GM19467 (cell line): ENCODE results near the gene BRDT.
"Not testable (repeated sequence)": the region's sequence is repeated elsewhere in the genome, so short reads cannot be mapped to it uniquely, and the experiment has no call there.

Source experiments
- ATAC-seq: cut with Tn5 transposase; IDR thresholded peaks from one replicate; pipeline ENCODE4 v1.9.1; 2021; ENCODE audit warnings: mild to moderate bottlenecking, moderate library complexity; ENCODE audit not compliant: unreplicated experiment

The BRDT gene

GRCh38 chr1:91981996-91982609 lies 32.9 kb downstream of the BRDT start:
- no peak for ATAC-seq

GRCh38 chr1:91993256-91993655 lies 44.1 kb downstream of the BRDT start:
- ATAC-seq, result no peak

GRCh38 chr1:91997607-91998195 lies 48.5 kb downstream of the BRDT start:
- ATAC-seq, result no peak

- ATAC-seq, result no peak
Measured at GRCh38 chr1:92004129-92004528, 54.9 kb downstream of the BRDT start.

DNA sequence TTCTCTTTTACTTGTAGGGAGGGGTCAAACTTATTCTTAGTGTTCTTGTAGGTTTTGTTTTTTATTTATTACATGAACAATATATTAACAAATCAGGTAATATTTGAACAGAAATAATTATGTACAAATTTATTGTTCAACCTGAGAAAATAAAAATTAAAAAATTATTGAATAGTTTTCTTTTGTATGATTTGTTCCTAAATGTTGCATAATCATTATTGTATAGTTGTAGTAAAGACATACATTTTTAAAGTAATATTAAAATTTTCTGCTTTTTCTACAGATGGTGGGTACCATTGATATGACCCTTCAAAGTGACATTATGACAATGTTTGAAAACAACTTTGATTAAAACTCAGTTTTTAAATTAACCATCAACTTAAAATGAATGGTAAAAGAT lies 64.7 kb downstream of the BRDT start:
- no peak for ATAC-seq

DNA sequence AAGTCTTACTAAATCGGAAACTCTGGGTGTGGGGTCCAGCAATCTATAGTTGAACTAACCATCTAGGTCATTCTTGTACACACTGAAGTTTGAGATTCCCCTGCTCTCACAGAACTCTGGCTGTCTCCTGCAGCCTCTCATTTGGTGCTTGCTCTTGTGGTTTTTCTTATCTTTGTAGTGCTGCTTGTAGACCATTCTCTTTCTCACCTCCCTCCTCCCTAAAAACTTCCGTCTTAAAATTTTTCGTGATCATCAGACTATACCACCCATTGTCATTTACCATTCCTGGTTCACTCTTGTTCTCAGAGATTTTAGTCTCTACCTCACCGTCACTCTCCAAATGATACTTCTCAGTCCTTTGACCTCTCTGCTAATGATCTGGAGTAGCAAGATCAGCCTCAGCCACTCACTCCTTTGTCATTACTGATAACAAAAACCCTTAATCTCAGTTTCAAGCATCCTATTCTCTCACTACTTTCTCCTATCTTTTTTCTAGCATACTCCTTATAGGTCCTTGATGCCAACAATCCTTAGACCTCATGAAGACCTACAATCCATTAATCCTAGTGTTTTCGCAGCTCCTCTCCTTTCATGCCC lies 67.6 kb downstream of the BRDT start:
- ATAC-seq, result no peak

GRCh38 chr1:92017656-92018055 lies 68.5 kb downstream of the BRDT start:
- ATAC-seq, result no peak

GRCh38 chr1:92026042-92026441 lies 76.8 kb downstream of the BRDT start:
- not testable (repeated sequence) for ATAC-seq

- no peak for ATAC-seq
Measured at GRCh38 chr1:92026806-92027205, 77.6 kb downstream of the BRDT start.

GRCh38 chr1:92029241-92029922 lies 80.2 kb downstream of the BRDT start:
- ATAC-seq, result no peak

GRCh38 chr1:92030656-92031107 lies 81.5 kb downstream of the BRDT start:
- no peak for ATAC-seq

DNA sequence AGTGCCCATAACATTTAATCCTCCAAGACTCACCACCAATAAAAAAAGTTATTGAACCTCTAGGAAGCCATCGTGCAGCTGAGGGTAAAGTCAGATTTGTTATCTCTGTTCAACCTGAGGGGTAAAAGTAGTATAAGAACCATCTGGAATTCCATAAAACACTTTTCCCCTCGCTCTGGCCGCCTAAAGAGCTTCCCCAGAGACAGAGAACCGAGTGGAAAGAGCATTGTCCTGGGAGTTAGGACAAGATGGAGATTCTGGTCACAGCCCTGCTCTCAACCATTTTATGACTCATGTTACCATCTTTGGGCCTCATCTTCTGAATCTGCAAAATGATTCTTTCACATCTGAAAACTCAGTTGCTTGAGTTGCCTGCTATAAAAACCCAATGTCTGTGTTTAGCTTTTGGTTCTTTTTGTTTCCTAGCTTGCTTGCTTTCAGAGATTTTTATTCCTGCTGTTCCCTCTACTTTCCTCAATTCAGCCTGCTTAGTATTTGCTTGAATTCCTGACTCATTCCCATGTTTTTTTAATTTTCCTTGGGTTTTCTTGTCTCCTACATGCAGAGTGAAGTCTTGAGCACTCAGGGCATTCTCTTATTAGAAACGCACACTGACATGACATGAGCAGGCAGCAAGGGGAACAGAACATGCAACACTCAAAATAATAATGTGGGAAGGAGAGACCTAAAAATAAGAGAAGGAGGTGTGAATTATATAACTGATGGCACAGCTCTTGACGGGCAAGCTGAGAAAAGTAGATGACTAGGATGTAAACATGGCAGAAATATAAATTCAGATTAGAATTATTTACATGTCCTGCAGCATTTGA lies 82.3 kb downstream of the BRDT start:
- ATAC-seq, result no peak

GRCh38 chr1:92037400-92037799 lies 88.2 kb downstream of the BRDT start:
- ATAC-seq, result no peak

DNA sequence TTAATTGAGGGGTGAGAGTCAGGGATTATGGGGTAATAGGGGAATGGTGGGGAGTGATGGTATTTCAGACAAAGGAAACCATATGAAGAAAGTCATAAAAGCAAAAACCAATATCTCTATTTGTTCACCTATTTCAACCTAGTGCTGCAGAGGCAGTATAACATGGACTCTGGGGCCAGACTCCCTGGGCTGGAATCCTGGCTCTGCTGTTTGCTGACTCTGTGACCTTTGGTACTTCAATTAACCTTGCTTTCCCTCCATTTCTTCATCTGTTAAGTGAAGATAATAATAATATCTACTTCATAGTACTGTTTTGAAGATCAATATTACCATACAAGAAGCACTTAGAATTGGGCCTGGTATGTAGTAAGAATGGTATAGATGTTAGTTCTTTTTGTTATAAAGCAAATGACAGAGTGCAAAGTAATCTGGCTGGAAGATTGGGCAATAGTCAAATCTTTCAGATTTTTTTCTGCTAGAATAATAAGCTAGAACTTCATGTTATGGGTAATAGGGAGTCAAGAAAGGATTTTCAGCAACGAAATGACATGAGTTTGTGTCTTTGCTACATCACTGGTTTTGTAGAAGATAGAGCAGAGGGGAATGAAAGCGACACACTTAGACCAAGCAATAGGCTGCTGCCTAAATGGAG lies 89.6 kb downstream of the BRDT start:
- no peak for ATAC-seq

DNA sequence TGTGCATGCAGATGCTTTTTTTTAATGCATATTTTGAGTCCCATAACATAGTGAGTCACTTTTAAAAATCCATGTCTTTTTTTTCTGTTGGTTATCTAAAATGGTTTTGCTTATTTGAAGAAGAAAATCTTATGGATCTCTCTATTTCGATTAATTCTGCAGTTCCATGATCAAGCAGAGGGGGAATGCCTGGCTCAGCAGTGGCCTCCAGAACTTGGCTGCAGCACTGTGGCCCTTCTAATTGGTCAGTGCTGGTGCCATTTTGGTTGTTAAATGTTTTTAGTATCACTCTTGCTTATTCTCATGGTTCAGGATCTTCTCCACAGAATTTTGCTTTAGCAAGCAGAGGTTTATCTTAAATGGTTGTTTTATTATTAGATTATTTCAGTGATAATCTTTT lies 91.8 kb downstream of the BRDT start:
- no peak for ATAC-seq

- no peak for ATAC-seq
Measured at GRCh38 chr1:92043621-92044020, 94.4 kb downstream of the BRDT start.

DNA sequence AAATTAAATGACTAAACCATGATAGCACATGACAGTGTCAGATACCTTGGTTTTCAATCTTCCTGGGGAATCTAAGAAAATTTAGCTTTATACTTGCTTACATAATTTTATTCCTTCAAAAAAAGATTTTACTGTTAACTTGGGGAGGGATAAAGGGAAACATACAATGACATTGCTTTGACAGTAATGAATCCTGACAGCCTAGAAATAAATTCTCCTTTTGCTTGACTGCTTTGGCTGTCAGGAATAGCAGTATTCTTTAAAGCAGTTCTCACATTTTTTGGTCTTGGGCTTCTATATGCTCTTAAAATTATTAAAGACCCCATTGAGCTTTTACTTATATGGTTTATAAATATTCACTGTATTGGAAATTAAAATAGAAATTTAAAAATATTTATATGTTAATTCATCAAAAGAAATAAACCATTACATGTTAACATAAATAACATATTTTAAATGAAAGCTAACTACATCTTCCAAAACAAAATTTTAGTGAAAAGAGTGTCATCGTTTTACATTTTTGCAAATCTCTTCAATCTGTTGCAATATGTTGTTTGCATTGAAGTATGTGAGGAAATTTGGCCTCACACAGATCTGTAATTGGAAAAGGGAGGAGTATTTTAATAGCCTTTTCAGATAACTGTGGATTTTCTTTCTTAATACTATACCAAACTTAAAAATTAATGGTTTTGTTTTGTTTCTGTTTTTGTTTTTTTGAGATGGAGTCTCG lies 96.7 kb downstream of the BRDT start:
- no peak for ATAC-seq

- no peak for ATAC-seq
Measured at GRCh38 chr1:92051948-92052347, 102.7 kb downstream of the BRDT start.
